Measurements from ENCODE around the gene SF1. TPM values are rescaled to one million over a fixed set of nuclear protein-coding genes. Genes with fewer than 3 reads are reported as not detected.

SF1 gene
- total RNA-seq, 1 donor from 2014 or later = 62.4 TPM

DNA sequence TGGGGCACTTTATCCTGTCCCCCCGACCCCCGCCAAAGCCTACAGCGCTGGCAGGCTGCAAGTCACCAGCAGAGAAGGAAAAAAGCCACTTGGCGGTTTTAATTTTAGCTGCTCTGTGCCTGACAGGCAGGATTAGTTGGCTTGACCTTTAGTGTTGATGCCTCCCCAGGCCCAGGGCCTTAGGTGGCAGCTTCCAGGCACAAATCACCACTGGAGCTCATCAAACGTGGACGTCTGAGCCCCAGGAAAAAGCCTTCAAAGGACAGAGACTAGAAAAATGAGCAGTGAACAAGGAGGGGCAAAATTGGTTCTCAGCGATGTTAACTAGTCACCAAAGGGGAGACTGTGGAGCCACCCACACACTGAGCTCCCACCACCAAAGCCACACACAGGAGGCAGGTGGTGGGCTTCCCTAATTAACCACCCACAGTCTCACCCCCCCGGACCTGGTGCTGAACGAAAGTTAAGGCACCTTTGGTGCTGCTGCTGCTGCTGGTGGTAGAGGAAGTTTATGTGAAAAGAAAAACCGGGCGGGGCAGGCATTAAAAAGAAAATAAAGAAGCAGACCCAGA, 14.2 kb downstream of the SF1 start:
- FAIRE-seq (no peak), DNase-seq (ENCODE audit: low spot score in 2 of 2) (no peak)

- FAIRE-seq = no peak
- DNase-seq (ENCODE audit: low spot score in 2 of 2) = no peak
Measured at GRCh38 chr11:64763526-64764039, 14.8 kb downstream of the SF1 start.

DNA sequence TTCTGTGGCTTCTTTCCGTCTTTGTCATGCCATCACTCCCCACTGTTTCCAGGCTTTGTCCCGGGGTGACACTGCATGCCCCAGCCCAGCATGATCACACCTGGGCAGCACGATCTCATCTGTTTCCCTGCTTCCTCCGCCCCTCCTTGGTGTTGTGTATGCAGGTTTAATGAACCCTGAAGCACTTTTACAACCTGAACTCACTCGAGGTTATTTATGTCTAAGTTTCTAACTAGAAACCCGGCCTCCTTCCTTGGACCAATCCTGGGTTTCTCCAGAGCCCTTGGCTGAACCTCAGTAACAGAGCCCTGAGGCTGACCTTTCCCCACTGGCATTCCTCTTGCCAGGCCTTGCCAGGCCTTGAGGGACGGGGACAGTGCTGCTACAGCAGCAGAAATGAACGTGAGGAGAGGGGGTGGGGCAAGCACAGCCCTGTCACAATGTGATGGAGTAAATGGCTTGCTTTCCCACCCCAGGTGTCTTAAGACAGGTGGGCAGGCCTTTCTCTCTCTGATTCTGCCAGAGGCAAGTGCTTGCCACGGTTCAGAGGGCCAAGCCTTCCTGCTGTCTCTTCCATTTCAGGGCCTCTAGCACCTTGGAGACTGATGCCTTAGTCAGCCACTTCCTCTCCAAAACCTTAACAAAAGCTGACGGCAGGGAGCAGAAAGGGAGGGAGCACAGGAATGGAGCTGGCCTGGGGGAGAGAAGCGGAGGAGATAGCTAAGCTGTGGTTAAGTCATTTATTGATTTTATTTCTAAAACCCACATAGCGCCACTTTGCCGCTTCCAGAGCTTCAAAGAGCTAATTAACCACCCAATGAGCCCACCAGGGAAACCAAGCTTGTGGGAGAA, 15.4 kb downstream of the SF1 start:
- FAIRE-seq (no peak), DNase-seq (ENCODE audit: low spot score in 2 of 2) (no peak)

DNA sequence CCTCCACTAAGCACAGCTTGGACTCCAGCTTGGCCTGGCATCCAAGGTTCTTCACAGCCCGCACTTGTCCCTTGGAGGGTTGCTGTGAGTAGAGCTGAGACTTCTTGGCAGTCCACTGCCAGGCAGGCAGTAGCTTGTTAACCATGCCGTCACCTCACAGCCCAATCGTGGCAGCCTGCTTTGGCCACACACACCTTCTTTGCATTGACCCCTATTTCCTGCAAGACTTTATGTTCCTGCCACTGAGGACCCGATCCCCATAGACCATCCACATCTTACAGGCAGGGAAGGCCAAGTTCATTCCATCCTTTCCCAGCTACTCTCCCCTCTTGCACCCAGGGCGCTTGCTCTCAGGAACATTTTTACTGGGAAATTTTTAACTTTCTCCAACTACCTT, 16.1 kb downstream of the SF1 start:
- FAIRE-seq (no peak), DNase-seq (ENCODE audit: low spot score in 2 of 2) (no peak)

- DNase-seq (ENCODE audit: low spot score in 2 of 2) = no peak
- no peak for FAIRE-seq
Measured at GRCh38 chr11:64760759-64761420, 17.5 kb downstream of the SF1 start.

- no peak for FAIRE-seq
- DNase-seq (ENCODE audit: low spot score in 2 of 2) = peak; percentile 60 to 72
Measured at GRCh38 chr11:64759722-64760719, 18.3 kb downstream of the SF1 start, which contains the start of gene PYGM. Gene PYGM, minus strand, starts transcription at chr11:64759974. Its CDS starts 76 bp downstream, at chr11:64759898.

DNA sequence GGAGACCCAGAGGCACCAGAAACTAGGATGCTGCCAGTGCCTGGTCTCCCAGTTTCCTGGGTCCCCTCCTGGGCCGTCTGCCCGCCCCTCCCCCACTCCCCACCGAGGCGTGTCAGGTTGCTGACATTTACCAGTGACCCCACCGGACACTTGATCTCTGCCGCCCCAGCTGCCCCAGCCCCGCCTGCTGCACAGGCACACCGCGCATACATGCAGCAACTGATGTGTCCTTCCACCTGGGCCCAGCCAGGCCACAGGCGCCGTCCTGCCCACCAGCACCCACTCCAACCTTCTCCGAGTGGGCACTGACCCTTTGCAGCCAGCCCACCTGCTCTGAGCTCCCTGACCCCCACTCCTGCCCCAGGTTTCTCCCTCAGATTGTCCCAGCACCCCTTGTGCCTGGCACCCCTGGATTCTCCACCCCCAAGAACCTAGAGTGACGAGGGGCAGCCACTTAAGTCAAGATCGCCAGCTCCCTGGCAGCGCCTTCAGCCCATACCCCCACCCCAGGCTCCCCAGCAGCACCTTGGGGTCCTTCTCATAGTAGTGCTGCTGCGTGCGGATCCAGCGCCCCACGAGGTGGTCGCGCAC, 19.1 kb downstream of the SF1 start:
- DNase-seq (ENCODE audit: low spot score in 2 of 2) (no peak), FAIRE-seq (no peak)

DNA sequence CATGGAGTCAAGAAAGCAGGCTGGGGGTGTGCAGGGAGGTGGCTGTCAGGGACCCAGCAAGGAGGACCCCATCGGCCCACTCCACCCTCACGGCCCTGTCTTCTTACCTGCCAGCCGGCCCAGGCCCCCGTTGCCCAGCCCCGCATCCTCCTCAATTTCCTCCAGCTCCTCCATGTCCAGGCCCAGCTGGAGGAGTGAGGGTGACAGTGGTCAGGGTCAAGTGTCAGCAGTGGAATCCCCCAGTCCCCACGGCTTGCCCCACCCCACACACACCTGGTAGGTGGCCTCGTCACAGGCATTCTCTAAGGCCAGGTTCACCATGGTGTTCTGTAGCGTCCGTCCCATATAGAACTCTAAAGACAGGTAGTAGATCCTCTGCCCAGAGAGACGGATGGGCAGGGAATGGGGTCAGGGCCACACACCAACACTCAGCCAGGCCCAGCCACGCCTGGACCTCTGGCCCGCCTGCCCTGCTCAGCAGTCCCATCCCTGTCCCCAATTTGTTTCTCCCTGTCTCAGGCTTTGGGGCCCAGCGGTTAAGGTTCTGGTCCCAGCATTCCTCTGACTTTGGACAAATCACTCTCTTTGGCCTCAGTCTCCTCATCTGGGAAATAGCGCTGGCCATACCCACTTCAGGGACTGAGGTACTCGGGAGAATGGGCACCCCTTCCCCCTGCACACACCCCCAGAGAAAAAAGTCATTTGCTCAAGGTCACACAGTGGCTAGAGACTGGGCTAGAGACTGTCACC, 19.8 kb downstream of the SF1 start:
- FAIRE-seq = no peak
- DNase-seq (ENCODE audit: low spot score in 2 of 2) = no peak

DNA sequence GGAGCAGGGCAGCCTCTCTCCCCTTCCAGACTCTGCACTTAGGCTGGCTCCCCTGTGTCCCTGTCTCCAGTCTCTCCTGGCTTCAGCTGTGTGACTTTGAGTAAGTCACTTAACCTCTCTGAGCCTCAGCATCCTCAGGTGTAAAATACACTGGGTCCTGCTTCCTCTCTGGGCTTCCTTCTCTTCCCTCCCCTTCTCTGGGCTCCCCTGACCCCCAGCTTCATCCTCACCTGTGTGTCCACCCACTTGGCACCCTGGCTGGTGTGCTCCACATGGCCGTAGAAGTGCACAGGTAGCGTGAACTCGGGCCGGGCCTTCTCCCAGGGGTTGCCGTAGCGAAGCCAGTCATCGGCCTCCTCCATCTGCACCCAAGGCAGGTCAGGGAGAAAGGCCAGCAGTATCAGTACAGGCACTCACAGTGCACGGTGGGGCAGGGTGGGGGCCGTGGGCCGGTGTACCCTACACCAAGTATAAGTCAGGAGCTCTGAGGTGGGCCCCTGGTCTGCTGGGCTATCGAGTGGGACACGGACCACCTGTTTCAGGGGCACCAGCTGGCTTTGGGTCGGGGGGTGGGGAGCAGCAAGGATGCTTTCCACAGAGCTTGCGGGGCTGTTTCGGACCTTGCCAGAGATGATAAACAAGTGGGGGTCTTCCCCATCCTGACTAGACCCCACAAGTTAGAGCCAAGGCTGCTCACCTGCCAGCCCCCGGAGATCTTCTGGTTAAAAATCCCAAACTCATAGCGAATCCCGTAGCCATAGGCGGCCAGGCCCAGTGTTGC, 20.6 kb downstream of the SF1 start:
- DNase-seq (ENCODE audit: low spot score in 2 of 2) (no peak), FAIRE-seq (no peak)

- no peak for FAIRE-seq
- no peak for DNase-seq (ENCODE audit: low spot score in 2 of 2)
Measured at GRCh38 chr11:64755681-64756361, 22.5 kb downstream of the SF1 start.

- FAIRE-seq = no peak
Measured at GRCh38 chr11:64754919-64755662, 23.3 kb downstream of the SF1 start.

GRCh38 chr11:64754124-64754918, 24.0 kb downstream of the SF1 start:
- DNase-seq (ENCODE audit: low spot score in 2 of 2) = no peak
- FAIRE-seq = no peak

More at GRCh38 chr11:64754919-64755662, 23.3 kb downstream of the SF1 start:
- no peak for DNase-seq (ENCODE audit: low spot score in 2 of 2)

- DNase-seq (ENCODE audit: low spot score in 2 of 2) (no peak), FAIRE-seq (no peak)
Measured at GRCh38 chr11:64753380-64754123, 24.8 kb downstream of the SF1 start.

DNA sequence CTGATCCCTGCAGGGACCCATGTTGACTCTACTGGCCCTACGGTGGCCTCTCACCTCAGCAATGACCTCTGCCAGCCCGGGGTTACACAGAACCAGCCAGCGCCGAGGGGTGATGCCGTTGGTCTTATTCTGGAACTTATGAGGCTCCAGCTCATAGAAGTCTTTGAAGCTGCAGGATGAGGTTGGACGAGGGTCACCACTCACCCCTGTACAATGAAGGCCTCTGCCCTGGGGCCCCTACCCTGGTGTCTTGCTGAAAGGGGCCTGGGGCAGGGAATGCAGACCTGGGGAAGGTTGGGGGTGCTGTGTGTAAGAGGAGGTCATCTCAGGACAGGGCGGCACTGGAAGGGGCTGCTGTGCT, 25.3 kb downstream of the SF1 start:
- DNase-seq (ENCODE audit: low spot score in 2 of 2) (no peak), FAIRE-seq (no peak)

- DNase-seq (ENCODE audit: low spot score in 2 of 2) = no peak
Measured at GRCh38 chr11:64752175-64752970, 26.0 kb downstream of the SF1 start.

More at GRCh38 chr11:64752175-64752970, 26.0 kb downstream of the SF1 start:
- no peak for FAIRE-seq
